OCI-LY1 (cell line): ENCODE measurements around the gene NALF2.

Experiments
- CTCF ChIP-seq: fragments of 200-600 bp; sonication (generic), shearing (Covaris generic); IDR thresholded peaks from 2 replicates; pipeline ENCODE4 v1.5.1; 2017; ENCODE audit warnings: mild to moderate bottlenecking, antibody characterized with exemption, low read length, moderate library complexity, mixed read lengths
- EZH2 ChIP-seq: fragments of 200-600 bp; sonication (generic), shearing (Covaris generic); IDR thresholded peaks from 2 replicates; pipeline ENCODE4 v1.8.0; 2017; ENCODE audit warnings: borderline replicate concordance, mixed run types, mild to moderate bottlenecking, antibody characterized with exemption, low read length, moderate library complexity, mixed read lengths

GRCh38 chrX:69510914-69511513, 6.9 kb downstream of the NALF2 start:
- no peak for TF ChIP-seq CTCF
- no peak for TF ChIP-seq EZH2
